H9 (cell line): Measurements from ENCODE around the gene NHERF1. TPM values are rescaled to one million over a fixed set of nuclear protein-coding genes. Genes with fewer than 3 reads are reported as not detected.

ENCODE experiments used
- DNase-seq: peaks from one replicate; pipeline ENCODE4 v3.0.0-alpha.2; 2017
- H2AFZ ChIP-seq: one replicate; pipeline ENCODE4 v1.6.1; 2013; ENCODE audit warnings: mild to moderate bottlenecking, low read length, control low read depth, moderate library complexity
- H2AK5ac ChIP-seq: 2 replicates; pipeline ENCODE4 v1.6.1; 2013; ENCODE audit warnings: low read length, control low read depth, mixed read lengths; ENCODE audit not compliant: insufficient read length
- H2BK120ac ChIP-seq: one replicate; pipeline ENCODE4 v1.6.1; 2013; ENCODE audit warnings: low read depth, mild to moderate bottlenecking, low read length, control low read depth, inconsistent platforms; ENCODE audit not compliant: poor library complexity, severe bottlenecking
- H2BK12ac ChIP-seq: 2 replicates; pipeline ENCODE4 v1.6.1; 2013; ENCODE audit warnings: low read length, control low read depth, mixed read lengths, low read depth; ENCODE audit not compliant: insufficient read length
- H2BK15ac ChIP-seq: 2 replicates; pipeline ENCODE4 v1.6.1; 2013; ENCODE audit warnings: low read depth, low read length, control low read depth
- H2BK20ac ChIP-seq: one replicate; pipeline ENCODE4 v1.6.1; 2013; ENCODE audit warnings: low read depth, mild to moderate bottlenecking, low read length, control low read depth, inconsistent platforms; ENCODE audit not compliant: poor library complexity, severe bottlenecking
- H2BK5ac ChIP-seq: 2 replicates; pipeline ENCODE4 v1.6.1; 2013; ENCODE audit warnings: low read length, control low read depth, mixed read lengths; ENCODE audit not compliant: insufficient read length
- H3K14ac ChIP-seq: 2 replicates; pipeline ENCODE4 v1.6.1; 2013; ENCODE audit warnings: low read length, control low read depth; ENCODE audit not compliant: insufficient read depth
- H3K18ac ChIP-seq: 2 replicates; pipeline ENCODE4 v1.6.1; 2013; ENCODE audit warnings: low read depth, mild to moderate bottlenecking, mixed read lengths, low read length, control low read depth; ENCODE audit not compliant: insufficient read length
- H3K23ac ChIP-seq: 2 replicates; pipeline ENCODE4 v1.6.1; 2013; ENCODE audit warnings: low read length, control low read depth, mixed read lengths, low read depth; ENCODE audit not compliant: insufficient read length
- H3K23me2 ChIP-seq: 2 replicates; pipeline ENCODE4 v1.6.1; 2013; ENCODE audit warnings: low read depth, mild to moderate bottlenecking, mixed read lengths, low read length, control low read depth; ENCODE audit not compliant: insufficient read length, poor library complexity, severe bottlenecking
- H3K27ac ChIP-seq: 2 replicates; pipeline ENCODE4 v1.5.1; 2013; ENCODE audit warnings: low read length, control low read depth, mixed read lengths, low read depth; ENCODE audit not compliant: insufficient read length
- H3K27me3 ChIP-seq: 2 replicates; pipeline ENCODE4 v1.6.1; 2013; ENCODE audit warnings: low read length, control low read depth, inconsistent platforms; ENCODE audit not compliant: insufficient read depth
- H3K4ac ChIP-seq: 2 replicates; pipeline ENCODE4 v1.6.1; 2013; ENCODE audit warnings: low read depth, mild to moderate bottlenecking, control low read depth, inconsistent platforms, low read length, moderate library complexity
- H3K4me1 ChIP-seq: 2 replicates; pipeline ENCODE4 v1.6.1; 2013; ENCODE audit warnings: low read length, control low read depth, inconsistent platforms; ENCODE audit not compliant: insufficient read depth
- H3K4me2 ChIP-seq: 2 replicates; pipeline ENCODE4 v1.6.1; 2013; ENCODE audit warnings: low read length, control low read depth, mixed read lengths; ENCODE audit not compliant: insufficient read length, insufficient read depth
- H3K56ac ChIP-seq: 2 replicates; pipeline ENCODE4 v1.6.1; 2013; ENCODE audit warnings: low read depth, mild to moderate bottlenecking, mixed read lengths, low read length, control low read depth; ENCODE audit not compliant: insufficient read length
- H3K79me1 ChIP-seq: 2 replicates; pipeline ENCODE4 v1.6.1; 2013; ENCODE audit warnings: low read depth, mild to moderate bottlenecking, moderate library complexity, low read length, control low read depth, inconsistent platforms; ENCODE audit not compliant: insufficient read depth, poor library complexity, severe bottlenecking
- H3K79me2 ChIP-seq: 2 replicates; pipeline ENCODE4 v1.6.1; 2013; ENCODE audit warnings: low read length, control low read depth, inconsistent platforms; ENCODE audit not compliant: insufficient read depth
- H3K9ac ChIP-seq: 2 replicates; pipeline ENCODE4 v1.6.1; 2013; ENCODE audit warnings: low read length, control low read depth, mixed read lengths; ENCODE audit not compliant: insufficient read length; ENCODE audit errors: extremely low read depth
- H3K9me3 ChIP-seq: one replicate; pipeline ENCODE4 v1.6.1; 2013; ENCODE audit warnings: low read depth, low read length, inconsistent platforms; ENCODE audit not compliant: control insufficient read depth
- H3T11ph ChIP-seq: one replicate; pipeline ENCODE4 v1.6.1; 2013; ENCODE audit warnings: mild to moderate bottlenecking, low read length, control low read depth, inconsistent platforms
- H4K20me1 ChIP-seq: one replicate; pipeline ENCODE4 v1.6.1; 2013; ENCODE audit not compliant: control insufficient read depth, insufficient read length, insufficient read depth
- H4K5ac ChIP-seq: 2 replicates; pipeline ENCODE4 v1.6.1; 2013; ENCODE audit warnings: low read depth, mild to moderate bottlenecking, mixed read lengths, low read length, control low read depth; ENCODE audit not compliant: insufficient read length
- H4K8ac ChIP-seq: replicated peaks from 2 replicates; pipeline ENCODE4 v1.6.1; 2013; ENCODE audit warnings: low read length, control low read depth, mixed read lengths, low read depth; ENCODE audit not compliant: insufficient read length
- H4K91ac ChIP-seq: 2 replicates; pipeline ENCODE4 v1.6.1; 2013; ENCODE audit warnings: low read depth, mild to moderate bottlenecking, moderate library complexity, mixed read lengths, low read length, control low read depth; ENCODE audit not compliant: insufficient read length
- H3K27ac Mint-ChIP-seq, 3 experiments: 2 replicates in 2 of 3; 3 replicates in 1 of 3; pipeline ENCODE4 v1.8.0; 2020 to 2021; ENCODE audit warnings: mixed read lengths in 3 of 3, mild to moderate bottlenecking in 1 of 3, moderate library complexity in 1 of 3
- H3K27me3 Mint-ChIP-seq: 2 replicates; pipeline ENCODE4 v1.8.0; 2021; ENCODE audit warnings: low read depth, mild to moderate bottlenecking, moderate library complexity, mixed read lengths
- H3K36me3 Mint-ChIP-seq, 3 experiments: 2 replicates in 2 of 3; 3 replicates in 1 of 3; pipeline ENCODE4 v1.8.0; 2020 to 2021; ENCODE audit warnings: low read depth in 3 of 3, mixed read lengths in 3 of 3; ENCODE audit not compliant: insufficient read depth in 1 of 3
- H3K4me1 Mint-ChIP-seq, 2 experiments: 2 replicates each; pipeline ENCODE4 v1.8.0; 2020; ENCODE audit warnings: mixed read lengths in 2 of 2
- H3K4me3 Mint-ChIP-seq, 2 experiments: 2 replicates in 1 of 2; 3 replicates in 1 of 2; pipeline ENCODE4 v1.8.0; 2020 to 2021; ENCODE audit warnings: mild to moderate bottlenecking in 2 of 2, mixed read lengths in 2 of 2, moderate library complexity in 1 of 2
- H3K9me3 Mint-ChIP-seq, 2 experiments: 2 replicates in 1 of 2; 3 replicates in 1 of 2; pipeline ENCODE4 v1.8.0; 2020; ENCODE audit warnings: mild to moderate bottlenecking in 2 of 2, mixed read lengths in 2 of 2, moderate library complexity in 1 of 2
- CTCF ChIP-seq: fragments of 200-600 bp; sonication (generic); conservative IDR thresholded peaks from 3 replicates; pipeline ENCODE4 v1.8.0; 2021; ENCODE audit warnings: antibody characterized with exemption, mild to moderate bottlenecking
- WGBS: extraction: QIAGEN DNeasy Blood & Tissue Kit; methylation state at CpG from one replicate; pipeline ENCODE4 v1.1.7; 2013; ENCODE audit warnings: missing lambda C conversion rate, low lambda C conversion rate, mixed read lengths; ENCODE audit not compliant: insufficient read length; ENCODE audit errors: extremely low coverage; 5-methylcytosine and 5-hydroxymethylcytosine counted together
- total RNA-seq: library from RNA; stranded (reverse); gene quantifications from 2 replicates; pipeline ENCODE4 v1.2.1, GENCODE V29; 2021

NHERF1 gene
- total RNA-seq, 1 experiment from 2014 or later: 74.4 TPM

GRCh38 chr17:74745548-74746177, 2.8 kb upstream of the NHERF1 start:
- Mint-ChIP-seq H3K4me3 (no peak overlapping the region; a peak in 1 of 5 replicates), H3K36me3 (peaks cover 0 to 8% (median under 1%) of the 10 kb centered on the region in 3 experiments; a peak in 3 of 7 replicates), H3K27ac (no peak overlapping the region; a peak in 1 of 7 replicates), H3K9me3 (no peaks in the 10 kb centered on the region), H3K4me1 (peaks cover 40% of the 10 kb centered on the region in 2 experiments), H3K27me3 (peaks cover 11% of the 10 kb centered on the region)
- H3K23me2 ChIP-seq: peaks cover 9% of the 10 kb centered on the region
- no peak overlapping the region for H4K8ac ChIP-seq
- no peak overlapping the region for H3K27ac ChIP-seq
- peaks cover 15% of the 10 kb centered on the region for H3K4me1 ChIP-seq
- WGBS: no CpG with 5 or more reads among the region's 8 CpGs
- no peak overlapping the region for H3K9ac ChIP-seq
- no peak overlapping the region for H2BK15ac ChIP-seq
- H2BK12ac ChIP-seq: no peak overlapping the region
- no peak overlapping the region for H2AK5ac ChIP-seq
- H4K5ac ChIP-seq: no peak overlapping the region
- DNase-seq: peak; percentile 27
- H2BK5ac ChIP-seq: no peak overlapping the region
- no peaks in the 10 kb centered on the region for H3K9me3 ChIP-seq
- no peak overlapping the region for H2AFZ ChIP-seq
- no peak overlapping the region for H2BK20ac ChIP-seq
- TF ChIP-seq CTCF: no peak
- H3K27me3 ChIP-seq: no peaks in the 10 kb centered on the region
- no peaks in the 10 kb centered on the region for H4K20me1 ChIP-seq
- H3K79me1 ChIP-seq: no peaks in the 10 kb centered on the region
- no peak overlapping the region for H3K4ac ChIP-seq
- H3K4me2 ChIP-seq: peak overlapping the region; percentile 56
- no peak overlapping the region for H3T11ph ChIP-seq
- no peak overlapping the region for H3K18ac ChIP-seq
- H2BK120ac ChIP-seq: no peak overlapping the region
- no peak overlapping the region for H4K91ac ChIP-seq
- peaks cover 6% of the 10 kb centered on the region; the same call in 1 of the 2 replicates for H3K79me2 ChIP-seq
- H3K14ac ChIP-seq: no peak overlapping the region
- H3K23ac ChIP-seq: no peak overlapping the region
- H3K56ac ChIP-seq: no peak overlapping the region
